Activated CD8-positive, alpha-beta memory T cell treated with anti-CD3 and anti-CD28 coated beads for 24 hours (primary cell): ENCODE results near the gene TMEM273.

Experiments used
- DNase-seq: peaks from one replicate; pipeline ENCODE4 v3.0.0-alpha.2; 2020

Gene TMEM273

DNA sequence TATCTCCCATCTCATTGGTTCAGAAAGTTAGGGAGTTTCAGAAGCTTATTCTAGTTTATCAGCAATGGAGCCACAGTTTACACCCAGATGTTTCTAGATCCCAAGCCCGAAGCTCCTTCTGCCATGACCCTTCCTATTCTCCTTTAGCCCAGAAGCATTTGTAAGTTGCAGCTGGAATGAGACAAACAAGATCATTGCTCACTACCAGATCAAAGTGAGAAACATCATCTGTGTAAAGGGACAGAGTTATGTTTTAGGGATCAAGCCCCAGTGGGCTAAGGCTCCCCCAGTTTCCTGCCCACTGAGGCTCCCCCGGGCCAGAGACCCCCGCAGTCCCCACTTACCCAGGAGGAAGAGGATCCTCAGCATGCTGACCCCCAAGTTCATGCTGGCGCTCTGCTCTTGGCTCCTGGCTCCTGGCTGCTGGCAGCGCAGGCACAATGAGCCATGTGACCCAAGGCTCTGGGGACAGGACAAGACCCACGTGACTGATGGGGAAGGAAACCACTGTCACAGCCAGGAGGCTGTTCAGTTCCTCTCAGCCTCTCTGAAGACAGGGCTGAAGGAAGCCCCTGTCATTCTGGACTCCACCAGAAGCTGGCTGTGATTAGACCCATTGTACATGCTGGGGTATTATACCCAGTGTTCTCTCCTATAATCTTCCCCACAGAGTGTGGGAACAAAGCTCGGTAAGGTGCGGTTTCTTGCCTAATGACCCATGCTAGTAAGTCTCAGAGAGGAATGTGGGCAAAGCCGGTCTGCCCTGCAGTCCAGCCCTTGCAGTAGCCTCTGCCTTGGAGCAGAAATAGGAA, at the start of gene TMEM273:
TMEM273 (minus strand) TSS at position 442 of the 812 bp plus-strand sequence; CDS start at position 387, 55 bp downstream.
- DNase-seq: peak; percentile 60

DNA sequence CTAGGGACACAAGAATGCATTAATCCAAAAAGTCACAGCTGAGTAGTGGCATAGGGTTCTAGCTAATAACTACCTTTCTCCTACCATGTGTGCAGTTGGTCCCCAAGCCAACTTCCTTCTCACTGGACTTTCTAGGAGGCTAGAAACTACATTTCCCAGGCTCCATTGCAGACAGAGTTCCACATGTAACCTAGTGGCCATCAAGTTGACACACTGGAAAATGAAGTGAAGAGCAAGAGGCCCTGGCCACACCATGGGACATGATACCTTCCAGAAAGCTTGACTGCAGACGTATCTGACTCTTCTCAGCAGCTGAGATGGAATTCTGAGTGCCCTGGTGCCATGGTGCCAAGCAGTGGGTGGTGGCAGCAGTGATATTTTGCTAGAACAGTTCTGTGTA, 49.8 kb upstream of the TMEM273 start:
- no peak for DNase-seq

GRCh38 chr10:49235392-49235791, 47.2 kb upstream of the TMEM273 start:
- no peak for DNase-seq

DNA sequence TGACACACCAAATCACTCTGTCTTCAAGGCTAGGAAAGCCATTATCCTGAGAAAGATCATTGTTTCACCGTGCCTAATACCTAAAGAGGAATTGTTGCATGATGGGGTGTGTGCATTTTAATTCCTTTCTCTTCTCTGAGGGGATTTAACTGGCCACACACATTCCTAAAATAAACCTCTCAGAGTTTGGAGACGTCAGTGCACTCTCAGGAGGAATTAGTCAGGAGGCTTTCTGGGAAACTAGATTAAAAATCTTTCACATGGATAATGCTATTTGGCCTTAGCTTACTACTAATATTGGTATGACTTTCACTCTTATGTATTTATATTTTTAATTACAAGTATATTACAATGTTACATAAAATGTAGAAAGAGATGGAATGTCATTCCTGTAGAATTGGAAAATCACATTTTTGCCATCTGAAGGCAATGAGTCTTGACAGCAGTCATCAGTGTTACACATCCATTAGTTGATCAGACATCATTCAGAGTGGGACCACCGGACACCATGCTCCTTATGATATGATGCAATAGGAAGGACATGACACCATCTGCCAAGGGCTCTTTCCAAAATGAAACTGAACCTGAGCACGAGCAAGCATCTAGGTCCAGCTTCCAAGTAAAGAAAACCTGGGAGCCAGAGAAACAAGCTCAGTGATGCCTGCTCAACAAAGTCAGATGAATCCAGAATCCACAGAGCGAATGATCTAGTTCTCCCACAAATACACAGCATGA, 43.1 kb upstream of the TMEM273 start:
- no peak for DNase-seq

- no peak for DNase-seq
These were observed 41.8 kb upstream of the TMEM273 start for GRCh38 chr10:49230004-49230403.

DNA sequence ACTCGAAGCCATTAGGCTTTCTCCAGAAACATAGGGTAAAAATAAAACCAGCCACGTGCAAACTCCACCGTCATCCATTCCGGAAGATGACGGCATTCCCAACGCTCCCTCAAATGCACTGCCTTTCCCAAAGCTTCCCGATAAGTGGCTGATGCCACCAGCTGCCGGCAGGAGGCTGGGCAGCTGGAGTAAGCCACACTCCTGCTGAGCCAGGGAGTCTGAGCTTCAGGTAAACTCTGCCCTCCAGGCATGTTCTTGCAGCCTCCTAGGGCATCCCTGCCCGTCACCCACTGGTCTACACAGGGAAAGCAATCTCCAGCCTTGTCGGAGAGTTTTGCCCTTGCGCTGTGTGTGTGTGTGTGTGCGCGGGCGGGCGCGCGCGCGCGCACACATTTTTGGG, 40.5 kb upstream of the TMEM273 start:
- DNase-seq: no peak

- DNase-seq: no peak
These were observed 39.2 kb upstream of the TMEM273 start for GRCh38 chr10:49227406-49227805.

DNA sequence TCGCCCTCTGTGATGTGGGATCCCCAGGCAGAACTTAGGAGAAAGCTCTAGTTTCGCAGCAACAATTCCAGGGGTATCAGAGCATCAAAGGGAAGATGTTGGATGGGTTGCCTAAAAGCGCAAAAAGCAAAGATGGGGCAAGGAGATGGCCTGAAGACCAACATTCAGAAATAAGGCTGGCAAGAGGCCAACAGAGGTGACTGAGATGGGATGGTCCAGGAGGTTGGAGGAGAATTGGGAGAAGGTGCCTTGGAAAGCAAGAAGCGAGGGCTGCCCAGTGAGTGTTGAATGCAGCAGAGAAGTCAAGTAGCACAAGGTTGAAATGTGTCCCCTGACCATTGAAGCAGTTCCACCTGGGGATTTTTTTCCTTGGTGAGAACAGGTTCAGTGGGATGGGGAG, 38.4 kb upstream of the TMEM273 start:
- no peak for DNase-seq

DNA sequence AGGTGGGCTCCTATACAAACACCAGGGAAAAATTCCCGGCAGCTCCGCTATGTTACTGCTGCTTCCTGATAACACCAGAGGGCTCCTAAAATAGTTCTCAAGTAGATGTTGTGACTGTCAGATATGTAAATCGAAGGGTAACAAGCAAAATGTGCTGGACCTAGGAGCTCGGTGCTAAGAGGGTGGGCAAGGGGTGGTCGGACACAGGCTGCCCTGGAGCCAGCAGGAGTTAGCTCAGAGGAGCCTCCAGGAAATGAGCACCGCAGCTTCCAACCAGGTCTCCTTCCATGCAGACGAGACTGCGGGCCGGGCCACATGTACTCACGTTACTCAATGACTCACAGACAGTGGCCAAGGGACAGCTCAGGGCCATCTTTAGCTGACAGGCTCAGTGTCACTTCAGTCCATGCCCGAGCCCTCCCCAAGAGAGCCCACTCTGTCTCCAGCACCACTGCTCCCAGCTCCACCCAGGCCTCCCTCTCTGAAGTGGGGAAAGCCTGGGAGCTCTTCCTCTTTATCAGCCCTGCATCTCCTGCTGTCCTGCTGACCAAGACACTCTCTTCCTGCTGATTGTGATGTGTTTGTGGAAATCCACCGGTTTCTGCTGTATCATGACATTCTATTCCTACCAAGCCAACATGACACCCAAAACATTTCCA, 37.2 kb upstream of the TMEM273 start:
- no peak for DNase-seq

GRCh38 chr10:49223205-49223604, 35.0 kb upstream of the TMEM273 start:
- no peak for DNase-seq

GRCh38 chr10:49222170-49222569, 34.0 kb upstream of the TMEM273 start:
- no peak for DNase-seq

- no peak for DNase-seq
These were observed 32.5 kb upstream of the TMEM273 start for GRCh38 chr10:49220679-49221078.

GRCh38 chr10:49220031-49220430, 31.8 kb upstream of the TMEM273 start:
- no peak for DNase-seq

DNA sequence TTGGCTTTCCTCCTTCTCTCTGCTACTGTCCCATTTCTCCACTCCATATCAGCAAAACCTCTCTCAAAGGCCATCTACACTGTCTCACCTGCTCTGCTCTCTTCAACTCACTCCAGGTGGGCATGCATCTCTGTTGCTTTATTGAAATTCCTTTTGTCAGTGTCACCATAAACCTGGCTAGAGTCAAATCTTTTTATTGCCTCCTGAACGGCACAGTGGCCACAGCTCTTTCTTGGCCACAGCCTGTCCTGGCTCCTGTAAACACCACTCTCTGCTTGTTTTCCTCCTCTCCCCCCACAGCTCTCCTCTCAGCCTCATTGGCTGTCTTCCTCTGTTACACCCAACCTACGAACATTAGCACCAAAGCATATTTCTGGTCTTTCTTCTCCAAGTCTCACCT, 31.1 kb upstream of the TMEM273 start:
- DNase-seq: no peak

DNA sequence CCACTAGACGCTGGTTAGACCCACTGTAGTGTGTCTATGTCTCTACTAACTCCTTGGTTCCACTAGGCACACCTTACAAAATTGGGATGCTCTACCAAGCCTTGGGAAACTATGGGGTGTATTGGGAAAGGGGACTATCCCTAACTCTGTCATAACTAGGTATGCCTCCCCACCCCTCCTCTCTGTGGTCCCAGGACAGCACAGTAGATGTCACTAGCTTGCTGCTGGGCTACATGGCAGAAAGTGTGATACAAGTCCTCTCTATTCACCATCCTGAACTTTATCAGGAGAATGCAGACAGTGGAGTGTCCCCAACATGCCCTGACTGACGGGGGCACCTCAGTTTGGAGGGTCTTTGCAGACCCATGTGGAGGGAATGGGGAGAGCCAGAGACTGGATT, 30.3 kb upstream of the TMEM273 start:
- no peak for DNase-seq

DNA sequence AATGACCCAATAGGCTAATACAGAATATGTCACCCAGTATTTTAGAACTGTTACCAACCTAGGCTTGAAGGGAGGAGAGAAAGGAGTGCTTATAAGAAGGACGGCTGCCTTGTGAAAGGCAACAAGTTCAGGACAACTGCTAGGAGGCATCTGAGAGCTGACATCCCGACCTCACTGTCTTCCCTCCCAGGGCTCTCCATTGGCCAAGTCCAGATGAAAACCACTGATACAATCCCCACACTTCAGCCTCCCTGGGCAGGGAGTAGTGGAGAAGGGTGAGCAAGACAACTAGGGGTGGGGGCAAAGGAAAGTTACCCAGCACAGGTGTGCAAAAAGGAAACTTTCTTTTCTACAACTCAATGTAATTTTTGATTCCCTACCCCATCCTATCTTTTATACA, 29.5 kb upstream of the TMEM273 start:
- no peak for DNase-seq

GRCh38 chr10:49213211-49213610, 25.0 kb upstream of the TMEM273 start:
- no peak for DNase-seq

GRCh38 chr10:49212783-49213182, 24.6 kb upstream of the TMEM273 start:
- DNase-seq: no peak

GRCh38 chr10:49212076-49212475, 23.9 kb upstream of the TMEM273 start:
- no peak for DNase-seq

DNA sequence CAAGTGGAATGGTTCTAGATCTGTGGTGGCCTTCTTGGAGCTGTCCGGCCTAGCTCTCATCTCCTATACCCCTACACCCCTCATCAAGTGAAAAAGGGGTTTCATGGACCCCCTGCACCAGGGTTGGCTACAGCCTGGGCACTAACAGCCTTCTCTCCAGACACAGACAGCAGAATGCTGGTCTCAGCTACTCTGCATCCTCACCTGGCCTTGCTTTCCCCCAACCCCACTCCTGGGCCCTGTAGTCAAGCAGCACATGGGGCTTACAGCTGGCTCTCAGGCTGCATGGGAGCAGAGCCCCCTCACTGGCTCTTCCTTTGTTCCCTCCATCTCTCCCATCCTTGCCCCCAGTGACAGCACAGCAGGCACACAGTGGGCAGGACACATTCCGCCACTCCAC, 20.8 kb upstream of the TMEM273 start:
- DNase-seq: no peak

GRCh38 chr10:49207936-49208487, 19.8 kb upstream of the TMEM273 start:
- DNase-seq: no peak

GRCh38 chr10:49207113-49207512, 18.9 kb upstream of the TMEM273 start:
- no peak for DNase-seq

- DNase-seq: no peak
These were observed 17.0 kb upstream of the TMEM273 start for GRCh38 chr10:49205206-49205605.

- no peak for DNase-seq
These were observed 15.9 kb upstream of the TMEM273 start for GRCh38 chr10:49204119-49204518.
